Posterior cingulate gyrus (tissue), 11 donors: ENCODE measurements around the gene KRTAP5-3.
A peak's percentile ranks its signal among the peaks of the same experiment; 100 is the strongest.

ENCODE experiments used
- DNase-seq, 10 donors: peaks; one replicate each; pipeline versions ENCODE4 v3.0.0 to v3.0.0-alpha.2; 2020 to 2021; ENCODE audit warnings: mixed read lengths in 3 of 10
- intact Hi-C: fragments of 100-400 bp; cut with DNase I; formaldehyde crosslinking; loops from one replicate; pipeline ENCODE4 v1.15.1; 2023

The KRTAP5-3 gene

GRCh38 chr11:1557904-1558774, 50.1 kb downstream of the KRTAP5-3 start:
- peak in 4 of 10 donors; percentile 53 to 90 (median 82) for DNase-seq
- intact Hi-C loops = no loop called here
